Measurements from ENCODE around the gene SLC8A1. TPM values are rescaled to one million over a fixed set of nuclear protein-coding genes. Genes with fewer than 3 reads are reported as not detected.

Gene SLC8A1
- total RNA-seq, 1 donor from 2014 or later, result 4.2 TPM

DNA sequence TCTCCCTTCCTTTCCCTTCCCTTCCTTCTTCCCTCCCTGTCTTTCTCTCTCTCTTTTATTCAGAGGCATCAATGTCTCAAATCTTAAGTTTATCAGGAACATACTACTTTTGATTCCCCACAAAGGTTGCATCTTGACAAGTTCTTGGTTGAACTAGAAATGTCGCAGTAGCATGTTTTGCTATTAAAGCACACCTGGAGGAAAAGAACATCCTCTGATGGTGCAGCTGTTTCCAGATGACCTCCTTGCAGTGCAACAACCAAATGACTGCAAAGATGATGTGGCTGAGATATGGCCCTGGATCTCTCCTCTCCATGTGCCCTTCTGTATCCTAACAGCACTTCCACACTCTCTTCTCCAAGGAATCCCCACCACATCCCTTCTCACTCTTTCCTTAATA is 127.2 kb downstream of the SLC8A1 start:
- H3K36me3 Mint-ChIP-seq (ENCODE audit: low read depth), result no peaks in the 10 kb centered on the region
- H3K4me1 Mint-ChIP-seq, result no peaks in the 10 kb centered on the region
- no peak for DNase-seq (ENCODE audit: low read depth, low spot score)
- H3K27me3 Mint-ChIP-seq (ENCODE audit: low read depth), result no peaks in the 10 kb centered on the region
- H3K27ac Mint-ChIP-seq (ENCODE audit: unreplicated experiment), result no peak overlapping the region
- TF ChIP-seq, protein P1, sequence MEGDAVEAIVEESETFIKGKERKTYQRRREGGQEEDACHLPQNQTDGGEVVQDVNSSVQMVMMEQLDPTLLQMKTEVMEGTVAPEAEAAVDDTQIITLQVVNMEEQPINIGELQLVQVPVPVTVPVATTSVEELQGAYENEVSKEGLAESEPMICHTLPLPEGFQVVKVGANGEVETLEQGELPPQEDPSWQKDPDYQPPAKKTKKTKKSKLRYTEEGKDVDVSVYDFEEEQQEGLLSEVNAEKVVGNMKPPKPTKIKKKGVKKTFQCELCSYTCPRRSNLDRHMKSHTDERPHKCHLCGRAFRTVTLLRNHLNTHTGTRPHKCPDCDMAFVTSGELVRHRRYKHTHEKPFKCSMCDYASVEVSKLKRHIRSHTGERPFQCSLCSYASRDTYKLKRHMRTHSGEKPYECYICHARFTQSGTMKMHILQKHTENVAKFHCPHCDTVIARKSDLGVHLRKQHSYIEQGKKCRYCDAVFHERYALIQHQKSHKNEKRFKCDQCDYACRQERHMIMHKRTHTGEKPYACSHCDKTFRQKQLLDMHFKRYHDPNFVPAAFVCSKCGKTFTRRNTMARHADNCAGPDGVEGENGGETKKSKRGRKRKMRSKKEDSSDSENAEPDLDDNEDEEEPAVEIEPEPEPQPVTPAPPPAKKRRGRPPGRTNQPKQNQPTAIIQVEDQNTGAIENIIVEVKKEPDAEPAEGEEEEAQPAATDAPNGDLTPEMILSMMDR (conservative IDR thresholded peaks at IDR 0.05), result no peak
- H3K9me3 Mint-ChIP-seq, result no peaks in the 10 kb centered on the region
- H3K4me3 Mint-ChIP-seq, result no peak overlapping the region

DNA sequence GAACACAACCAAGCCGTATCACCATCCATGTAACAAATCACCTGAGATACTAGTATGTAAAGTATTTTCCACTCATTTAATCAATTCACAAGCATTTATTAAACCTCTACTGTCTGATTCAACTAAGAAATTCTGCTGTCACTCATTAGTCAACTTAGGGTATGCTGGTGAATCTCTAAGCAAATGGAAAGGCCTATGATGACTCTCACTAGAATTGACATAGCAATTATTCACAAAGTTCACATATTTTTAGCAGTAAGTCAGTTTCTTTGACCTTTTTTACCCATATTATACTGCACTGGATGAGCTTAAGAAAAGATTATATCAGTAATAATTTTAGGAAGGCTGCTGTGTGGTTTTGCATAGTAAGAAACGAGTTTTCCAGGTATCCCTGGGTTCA is 130.1 kb downstream of the SLC8A1 start:
- no peaks in the 10 kb centered on the region for H3K27me3 Mint-ChIP-seq (ENCODE audit: low read depth)

DNA sequence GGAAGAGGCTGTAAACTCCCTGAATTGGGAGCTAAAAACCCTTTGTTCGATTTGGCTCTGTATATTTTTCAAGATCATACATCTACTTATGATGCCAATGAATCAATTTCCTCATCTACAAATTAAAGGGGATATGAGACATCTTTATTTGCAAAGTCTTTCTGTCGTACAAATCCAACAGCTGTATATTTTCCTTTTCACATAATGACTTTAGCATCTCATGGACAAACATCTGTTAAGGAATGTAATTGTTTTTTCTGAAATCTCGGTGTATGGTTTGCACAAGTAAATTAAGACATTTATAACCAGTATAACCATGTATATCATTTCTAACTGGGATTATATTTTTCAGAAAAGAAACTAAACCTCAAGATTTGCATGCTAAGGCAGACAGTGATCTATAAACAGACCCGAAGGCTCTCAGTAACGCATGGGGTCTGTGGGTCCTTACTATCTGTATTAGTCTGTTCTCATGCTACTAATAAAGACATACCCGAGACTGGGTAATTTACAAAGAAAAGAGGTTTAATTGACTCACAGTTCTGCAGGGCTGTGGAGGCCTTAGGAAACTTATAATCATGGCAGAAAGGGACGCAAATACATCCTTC is 130.8 kb downstream of the SLC8A1 start:
- no peaks in the 10 kb centered on the region for H3K36me3 Mint-ChIP-seq (ENCODE audit: low read depth)
- no peaks in the 10 kb centered on the region for H3K27me3 Mint-ChIP-seq (ENCODE audit: low read depth)
- DNase-seq (ENCODE audit: low read depth, low spot score), result no peak
- no peak overlapping the region for H3K4me3 Mint-ChIP-seq
- TF ChIP-seq, protein P1 (conservative IDR thresholded peaks at IDR 0.05), result no peak
- no peaks in the 10 kb centered on the region for H3K9me3 Mint-ChIP-seq
- no peak overlapping the region for H3K27ac Mint-ChIP-seq (ENCODE audit: unreplicated experiment)
- H3K4me1 Mint-ChIP-seq, result no peaks in the 10 kb centered on the region

More for the DNA sequence above, 130.1 kb downstream of the SLC8A1 start:
- no peak for DNase-seq (ENCODE audit: low read depth, low spot score)
- Mint-ChIP-seq H3K4me1 (no peaks in the 10 kb centered on the region), H3K4me3 (no peak overlapping the region), H3K36me3 (ENCODE audit: low read depth) (no peaks in the 10 kb centered on the region), H3K27ac (ENCODE audit: unreplicated experiment) (no peak overlapping the region), H3K9me3 (no peaks in the 10 kb centered on the region)
- TF ChIP-seq, protein P1 (conservative IDR thresholded peaks at IDR 0.05), result no peak

DNA sequence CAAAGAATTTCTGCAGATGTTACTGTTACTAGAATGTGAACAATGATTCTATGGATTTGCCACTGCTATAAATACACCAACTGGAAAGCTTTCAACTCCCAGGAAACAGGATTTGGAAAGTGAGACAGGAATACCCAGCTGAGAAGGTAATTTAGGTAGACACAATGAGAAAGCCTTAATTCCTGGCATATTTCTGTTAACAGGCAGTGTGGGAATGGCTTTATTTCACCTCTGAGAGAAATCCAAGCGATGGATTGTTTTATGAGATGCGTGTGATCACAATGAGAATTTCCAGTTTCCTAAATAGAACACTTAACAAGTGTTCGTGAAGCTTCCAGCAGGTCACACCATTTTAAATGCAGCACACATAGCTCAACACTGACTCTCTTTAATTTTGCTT is 133.0 kb downstream of the SLC8A1 start:
- Mint-ChIP-seq H3K27me3 (ENCODE audit: low read depth) (no peaks in the 10 kb centered on the region), H3K4me1 (no peaks in the 10 kb centered on the region), H3K9me3 (peaks cover 3% of the 10 kb centered on the region), H3K4me3 (no peak overlapping the region), H3K27ac (ENCODE audit: unreplicated experiment) (no peak overlapping the region), H3K36me3 (ENCODE audit: low read depth) (peaks cover 3% of the 10 kb centered on the region)
- DNase-seq (ENCODE audit: low read depth, low spot score), result no peak
- TF ChIP-seq, protein P1 (conservative IDR thresholded peaks at IDR 0.05), result no peak

DNA sequence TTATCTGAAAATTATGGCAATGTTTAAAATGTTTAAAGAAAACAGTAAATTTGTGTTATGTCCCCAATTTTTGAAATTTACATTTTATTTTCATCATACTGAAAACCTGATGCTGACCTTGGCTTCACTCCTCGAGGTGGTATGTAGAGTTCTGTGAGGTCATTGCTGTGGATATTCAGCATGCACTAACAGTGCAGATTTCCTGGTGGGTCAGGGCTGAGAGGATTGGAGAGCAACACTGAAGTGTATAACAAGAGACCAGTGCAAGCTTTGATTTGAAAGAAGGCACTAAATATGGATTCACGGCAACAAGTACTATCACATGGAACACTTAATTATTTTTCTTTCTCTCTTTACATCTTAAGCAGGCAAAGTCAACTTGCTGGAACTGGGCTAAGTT is 134.1 kb downstream of the SLC8A1 start:
- Mint-ChIP-seq H3K36me3 (ENCODE audit: low read depth) (peaks cover 3% of the 10 kb centered on the region), H3K27me3 (ENCODE audit: low read depth) (no peaks in the 10 kb centered on the region), H3K4me1 (no peaks in the 10 kb centered on the region), H3K4me3 (no peak overlapping the region), H3K27ac (ENCODE audit: unreplicated experiment) (no peak overlapping the region), H3K9me3 (peaks cover 3% of the 10 kb centered on the region)
- DNase-seq (ENCODE audit: low read depth, low spot score), result no peak
- TF ChIP-seq, protein P1 (conservative IDR thresholded peaks at IDR 0.05), result no peak

Measured in neural crest cell (in vitro differentiated cells).